Sigmoid colon (tissue), 4 donors: ENCODE results near the gene S100A3.

Experiments
- EP300 ChIP-seq, 4 donors: sonication (generic); formaldehyde crosslinking; IDR thresholded peaks; one replicate each; pipeline ENCODE4 v1.6.1; 2017; ENCODE audit warnings: antibody characterized with exemption in 4 of 4
- POLR2A ChIP-seq, 2 donors: fragments of 450-650 bp; IDR thresholded peaks; one replicate each; pipeline ENCODE4 v1.6.1; 2016; ENCODE audit warnings: antibody characterized with exemption in 2 of 2, mild to moderate bottlenecking in 2 of 2, moderate library complexity in 2 of 2
- POLR2AphosphoS5 ChIP-seq, 4 donors: sonication (generic); formaldehyde crosslinking; IDR thresholded peaks; one replicate each; pipeline ENCODE4 v1.6.1; 2017; ENCODE audit warnings: antibody characterized with exemption in 4 of 4
- TF ChIP-seq, protein P1 (sequence below), 4 experiments: fragments of 450-650 bp in 3 of 4; fragments of 200-600 bp in 1 of 4; IDR thresholded peaks; one replicate each; pipeline ENCODE4 v1.5.1; 2016 to 2019; ENCODE audit warnings: antibody characterized with exemption in 4 of 4, mild to moderate bottlenecking in 3 of 4, moderate library complexity in 2 of 4

DNA sequence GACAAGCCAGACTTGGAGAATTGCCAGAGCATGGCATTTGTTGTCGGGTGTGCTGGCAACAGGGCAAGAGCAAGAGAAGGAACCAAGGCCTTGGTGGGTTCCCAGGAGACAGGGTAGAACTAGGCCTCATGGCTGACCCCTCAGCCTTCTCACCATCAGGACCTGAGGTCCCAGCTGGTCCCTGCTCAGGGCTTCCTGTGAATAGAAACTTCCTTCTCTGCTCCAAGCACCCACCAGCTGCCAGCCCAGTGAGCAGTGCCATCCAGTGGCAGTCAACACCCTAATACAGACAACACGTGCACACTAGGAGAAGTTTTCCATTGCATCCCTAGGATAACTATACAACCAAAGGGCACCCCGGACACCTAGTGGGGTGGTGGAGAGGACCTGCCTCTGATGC is 36.0 kb downstream of the S100A3 start:
- TF ChIP-seq, protein P1, sequence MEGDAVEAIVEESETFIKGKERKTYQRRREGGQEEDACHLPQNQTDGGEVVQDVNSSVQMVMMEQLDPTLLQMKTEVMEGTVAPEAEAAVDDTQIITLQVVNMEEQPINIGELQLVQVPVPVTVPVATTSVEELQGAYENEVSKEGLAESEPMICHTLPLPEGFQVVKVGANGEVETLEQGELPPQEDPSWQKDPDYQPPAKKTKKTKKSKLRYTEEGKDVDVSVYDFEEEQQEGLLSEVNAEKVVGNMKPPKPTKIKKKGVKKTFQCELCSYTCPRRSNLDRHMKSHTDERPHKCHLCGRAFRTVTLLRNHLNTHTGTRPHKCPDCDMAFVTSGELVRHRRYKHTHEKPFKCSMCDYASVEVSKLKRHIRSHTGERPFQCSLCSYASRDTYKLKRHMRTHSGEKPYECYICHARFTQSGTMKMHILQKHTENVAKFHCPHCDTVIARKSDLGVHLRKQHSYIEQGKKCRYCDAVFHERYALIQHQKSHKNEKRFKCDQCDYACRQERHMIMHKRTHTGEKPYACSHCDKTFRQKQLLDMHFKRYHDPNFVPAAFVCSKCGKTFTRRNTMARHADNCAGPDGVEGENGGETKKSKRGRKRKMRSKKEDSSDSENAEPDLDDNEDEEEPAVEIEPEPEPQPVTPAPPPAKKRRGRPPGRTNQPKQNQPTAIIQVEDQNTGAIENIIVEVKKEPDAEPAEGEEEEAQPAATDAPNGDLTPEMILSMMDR (IDR thresholded peaks at IDR 0.05), result no peak
- TF ChIP-seq POLR2AphosphoS5 (IDR thresholded peaks at IDR 0.05) (no peak), EP300 (IDR thresholded peaks at IDR 0.05) (no peak), POLR2A (IDR thresholded peaks at IDR 0.05) (no peak)
